Measurements from ENCODE around the gene HTR1E. TPM values are rescaled to one million over a fixed set of nuclear protein-coding genes. Genes with fewer than 3 reads are reported as not detected.
"Not testable (repeated sequence)": the region's sequence is repeated elsewhere in the genome, so short reads cannot be mapped to it uniquely, and the experiment has no call there.

The HTR1E gene
- total RNA-seq, 1 donor from 2014 or later = 0.58 TPM

DNA sequence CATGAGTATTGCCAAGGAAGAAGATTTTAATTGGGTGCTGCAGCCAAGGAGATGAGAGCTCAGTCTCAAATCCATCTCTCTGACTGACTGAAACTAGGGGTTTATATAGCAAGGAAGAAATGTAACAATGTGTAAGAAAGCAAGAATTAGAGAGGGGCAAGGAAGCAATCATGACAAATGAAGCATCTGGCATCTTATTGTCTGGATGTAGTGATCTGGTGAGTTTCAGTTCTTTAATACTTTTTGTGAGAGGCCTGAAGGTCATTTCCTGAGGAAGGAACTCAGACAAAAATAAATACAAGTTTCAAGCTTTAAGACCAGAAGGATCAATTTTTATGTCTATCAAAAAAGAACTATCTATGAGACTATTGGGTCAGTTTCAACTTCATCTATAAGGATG lies 64.2 kb downstream of the HTR1E start:
- TF ChIP-seq, protein P1, sequence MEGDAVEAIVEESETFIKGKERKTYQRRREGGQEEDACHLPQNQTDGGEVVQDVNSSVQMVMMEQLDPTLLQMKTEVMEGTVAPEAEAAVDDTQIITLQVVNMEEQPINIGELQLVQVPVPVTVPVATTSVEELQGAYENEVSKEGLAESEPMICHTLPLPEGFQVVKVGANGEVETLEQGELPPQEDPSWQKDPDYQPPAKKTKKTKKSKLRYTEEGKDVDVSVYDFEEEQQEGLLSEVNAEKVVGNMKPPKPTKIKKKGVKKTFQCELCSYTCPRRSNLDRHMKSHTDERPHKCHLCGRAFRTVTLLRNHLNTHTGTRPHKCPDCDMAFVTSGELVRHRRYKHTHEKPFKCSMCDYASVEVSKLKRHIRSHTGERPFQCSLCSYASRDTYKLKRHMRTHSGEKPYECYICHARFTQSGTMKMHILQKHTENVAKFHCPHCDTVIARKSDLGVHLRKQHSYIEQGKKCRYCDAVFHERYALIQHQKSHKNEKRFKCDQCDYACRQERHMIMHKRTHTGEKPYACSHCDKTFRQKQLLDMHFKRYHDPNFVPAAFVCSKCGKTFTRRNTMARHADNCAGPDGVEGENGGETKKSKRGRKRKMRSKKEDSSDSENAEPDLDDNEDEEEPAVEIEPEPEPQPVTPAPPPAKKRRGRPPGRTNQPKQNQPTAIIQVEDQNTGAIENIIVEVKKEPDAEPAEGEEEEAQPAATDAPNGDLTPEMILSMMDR (IDR thresholded peaks at IDR 0.05; ENCODE audit: unreplicated experiment) = no peak
- H3K27me3 Mint-ChIP-seq (ENCODE audit: low read depth) = no peaks in the 10 kb centered on the region
- DNase-seq (ENCODE audit: low spot score in 2 of 2, unreplicated experiment in 2 of 2) = no peak
- peaks cover 63% of the 10 kb centered on the region for H3K9me3 Mint-ChIP-seq
- H3K27ac Mint-ChIP-seq = no peak overlapping the region
- H3K36me3 Mint-ChIP-seq = no peaks in the 10 kb centered on the region
- no peaks in the 10 kb centered on the region for H3K4me1 Mint-ChIP-seq
- no peak overlapping the region for H3K4me3 Mint-ChIP-seq

DNA sequence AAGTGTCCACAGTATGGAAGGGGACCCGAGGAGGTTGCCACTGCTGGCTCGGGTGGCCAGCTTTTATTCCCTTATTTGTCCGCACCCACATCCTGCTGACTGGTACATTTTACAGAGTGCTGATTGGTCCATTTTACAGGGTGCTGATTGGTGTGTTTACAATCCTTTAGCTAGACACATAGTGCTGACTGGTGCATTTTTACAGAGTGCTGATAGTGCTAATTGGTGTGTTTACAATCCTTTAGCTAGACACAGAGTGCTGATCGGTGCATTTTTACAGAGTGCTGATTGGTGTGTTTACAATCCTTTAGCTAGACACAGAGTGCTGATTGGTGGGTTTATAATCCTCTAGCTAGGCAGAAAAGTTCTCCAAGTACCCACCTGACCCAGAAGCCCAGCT lies 65.1 kb downstream of the HTR1E start:
- H3K27ac Mint-ChIP-seq; H3K36me3 Mint-ChIP-seq; H3K4me3 Mint-ChIP-seq; H3K4me1 Mint-ChIP-seq; DNase-seq (ENCODE audit: low spot score in 2 of 2, unreplicated experiment in 2 of 2); H3K27me3 Mint-ChIP-seq (ENCODE audit: low read depth): not testable (repeated sequence)
- peaks cover 69% of the 10 kb centered on the region for H3K9me3 Mint-ChIP-seq

DNA sequence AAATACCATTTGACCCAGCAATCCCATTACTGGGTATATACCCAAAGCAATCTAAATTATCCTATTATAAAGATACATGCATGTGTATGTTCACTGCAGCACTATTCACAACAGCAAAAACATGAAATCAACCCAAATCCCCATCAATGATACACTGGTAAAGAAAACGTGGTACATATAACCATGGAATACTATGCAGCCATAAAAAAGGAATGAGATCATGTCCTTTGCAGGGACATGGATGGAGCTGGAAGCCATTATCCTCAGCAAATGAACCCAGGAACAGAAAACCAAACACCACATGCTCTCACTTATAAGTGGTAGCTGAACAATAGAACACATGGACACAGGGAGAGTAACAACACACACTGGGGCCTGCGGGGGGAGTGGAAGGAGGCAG lies 69.2 kb downstream of the HTR1E start:
- H3K36me3 Mint-ChIP-seq; H3K27ac Mint-ChIP-seq; H3K4me1 Mint-ChIP-seq; H3K4me3 Mint-ChIP-seq; H3K27me3 Mint-ChIP-seq (ENCODE audit: low read depth); DNase-seq (ENCODE audit: low spot score in 2 of 2, unreplicated experiment in 2 of 2): not testable (repeated sequence)
- peaks cover 61% of the 10 kb centered on the region for H3K9me3 Mint-ChIP-seq

DNA sequence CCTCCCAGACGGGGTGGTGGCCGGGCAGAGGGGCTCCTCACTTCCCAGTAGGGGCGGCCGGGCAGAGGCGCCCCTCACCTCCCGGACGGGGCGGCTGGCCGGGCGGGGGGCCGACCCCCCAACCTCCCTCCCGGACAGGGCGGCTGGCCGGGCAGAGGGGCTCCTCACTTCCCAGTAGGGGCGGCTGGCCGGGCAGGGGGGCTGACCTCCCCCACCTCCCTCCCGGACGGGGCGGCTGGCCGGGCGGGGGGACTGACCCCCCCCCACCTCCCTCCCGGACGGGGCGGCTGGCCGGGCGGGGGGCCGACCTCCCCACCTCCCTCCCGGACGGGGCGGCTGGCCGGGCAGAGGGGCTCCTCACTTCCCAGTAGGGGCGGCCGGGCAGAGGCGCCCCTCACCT lies 72.3 kb downstream of the HTR1E start:
- not testable (repeated sequence) for DNase-seq (ENCODE audit: low spot score in 2 of 2, unreplicated experiment in 2 of 2); H3K4me3 Mint-ChIP-seq; H3K4me1 Mint-ChIP-seq; H3K27ac Mint-ChIP-seq; H3K27me3 Mint-ChIP-seq (ENCODE audit: low read depth); H3K36me3 Mint-ChIP-seq
- peaks cover 38% of the 10 kb centered on the region for H3K9me3 Mint-ChIP-seq

DNA sequence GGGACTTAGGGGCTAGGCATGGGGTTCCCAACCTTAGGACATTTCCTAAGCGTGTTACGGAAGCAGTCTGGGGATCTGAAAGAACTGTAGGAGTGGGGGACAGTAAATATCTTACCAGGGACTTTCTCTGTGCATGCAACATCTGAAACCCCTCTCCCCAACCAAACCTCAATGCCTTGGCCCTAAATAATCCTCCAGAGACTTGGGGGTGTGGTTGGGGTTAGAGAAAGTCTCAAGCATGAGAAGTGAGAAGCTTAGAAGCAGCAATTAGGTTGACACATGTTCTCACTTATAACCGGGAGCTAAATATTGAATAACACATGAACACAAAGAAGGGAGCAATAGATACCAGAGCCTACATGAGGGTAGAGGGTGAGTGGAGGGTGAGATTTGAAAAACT lies 74.7 kb downstream of the HTR1E start:
- Mint-ChIP-seq H3K4me1 (no peaks in the 10 kb centered on the region), H3K27me3 (ENCODE audit: low read depth) (no peaks in the 10 kb centered on the region), H3K36me3 (peaks cover 7% of the 10 kb centered on the region), H3K4me3 (no peak overlapping the region), H3K9me3 (peaks cover 25% of the 10 kb centered on the region), H3K27ac (no peak overlapping the region)
- DNase-seq (ENCODE audit: low spot score in 2 of 2, unreplicated experiment in 2 of 2) = no peak
- TF ChIP-seq, protein P1 (IDR thresholded peaks at IDR 0.05; ENCODE audit: unreplicated experiment) = no peak

DNA sequence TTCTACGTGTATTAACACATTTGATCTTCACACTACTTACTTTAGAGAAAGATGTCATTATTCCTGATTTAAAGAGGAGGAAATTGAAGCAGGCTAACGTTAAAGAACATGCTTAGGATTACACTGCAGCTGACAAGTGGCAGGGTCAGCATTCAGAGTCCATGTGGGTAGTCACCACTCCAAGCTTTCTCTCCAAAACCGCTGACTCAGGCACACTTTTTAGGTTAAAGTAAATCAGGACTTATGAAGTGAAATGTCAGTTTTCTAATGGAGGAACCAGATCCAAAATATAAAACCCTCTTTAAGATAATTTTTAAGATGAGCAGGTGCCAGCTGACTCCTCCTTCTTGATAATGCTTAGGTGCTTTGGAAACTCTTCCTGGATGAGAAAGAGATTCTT lies 75.4 kb downstream of the HTR1E start:
- no peak overlapping the region for H3K27ac Mint-ChIP-seq
- no peak overlapping the region for H3K4me3 Mint-ChIP-seq
- H3K27me3 Mint-ChIP-seq (ENCODE audit: low read depth) = no peaks in the 10 kb centered on the region
- H3K4me1 Mint-ChIP-seq = no peaks in the 10 kb centered on the region
- peaks cover 7% of the 10 kb centered on the region for H3K36me3 Mint-ChIP-seq
- TF ChIP-seq, protein P1 (IDR thresholded peaks at IDR 0.05; ENCODE audit: unreplicated experiment) = no peak
- H3K9me3 Mint-ChIP-seq = peaks cover 23% of the 10 kb centered on the region
- no peak for DNase-seq (ENCODE audit: low spot score in 2 of 2, unreplicated experiment in 2 of 2)

DNA sequence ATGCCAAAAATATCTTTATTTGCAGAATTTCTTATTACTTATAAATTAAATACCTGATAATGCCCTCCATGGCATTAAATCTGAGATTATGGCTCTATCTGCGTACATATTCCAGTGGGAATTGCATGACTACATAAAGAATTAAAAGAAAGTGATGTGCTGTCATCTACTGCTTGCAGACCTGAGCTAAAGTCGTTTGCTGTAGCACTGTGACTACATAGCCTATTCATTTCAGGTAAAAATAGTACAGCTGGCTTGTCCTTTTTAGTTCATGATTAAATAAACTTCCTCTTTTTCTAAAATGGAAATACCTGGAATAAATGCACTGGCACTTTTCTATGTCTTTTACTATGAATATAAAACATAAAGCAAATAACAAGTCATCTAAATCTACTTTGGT lies 79.4 kb downstream of the HTR1E start:
- Mint-ChIP-seq H3K4me1 (no peaks in the 10 kb centered on the region), H3K9me3 (peaks cover 10% of the 10 kb centered on the region), H3K36me3 (peaks cover 4% of the 10 kb centered on the region), H3K27ac (no peak overlapping the region), H3K27me3 (ENCODE audit: low read depth) (no peaks in the 10 kb centered on the region), H3K4me3 (no peak overlapping the region)
- DNase-seq (ENCODE audit: low spot score in 2 of 2, unreplicated experiment in 2 of 2) = no peak
- TF ChIP-seq, protein P1 (IDR thresholded peaks at IDR 0.05; ENCODE audit: unreplicated experiment) = no peak
